Liver (tissue), 10 donors: Measurements from ENCODE around the gene PSPC1. TPM values are rescaled to one million over a fixed set of nuclear protein-coding genes. Genes with fewer than 3 reads are reported as not detected.

Experiments
- DNase-seq: peaks from one replicate; pipeline ENCODE4 v3.0.0-alpha.2; 2017; ENCODE audit warnings: low spot score
- H3K27ac ChIP-seq, 2 donors: one replicate each; pipeline ENCODE4 v1.7.0; 2013; ENCODE audit warnings: inconsistent platforms in 2 of 2, low read length in 2 of 2, control low read depth in 1 of 2, low read depth in 1 of 2, mild to moderate bottlenecking in 1 of 2
- H3K27me3 ChIP-seq, 4 donors: one replicate each; pipeline versions ENCODE4 v1.6.1 to v1.7.0; 2013; ENCODE audit warnings: low read length in 3 of 4, inconsistent platforms in 1 of 4, mild to moderate bottlenecking in 1 of 4, moderate library complexity in 1 of 4; ENCODE audit not compliant: control insufficient read depth in 4 of 4, insufficient read depth in 4 of 4
- H3K36me3 ChIP-seq, 4 donors: one replicate each; pipeline versions ENCODE4 v1.6.1 to v1.7.0; 2013; ENCODE audit warnings: low read length in 3 of 4, mild to moderate bottlenecking in 3 of 4, low read depth in 1 of 4, moderate library complexity in 1 of 4; ENCODE audit not compliant: control insufficient read depth in 4 of 4, insufficient read depth in 3 of 4
- H3K4me1 ChIP-seq, 4 donors: one replicate each; pipeline versions ENCODE4 v1.6.1 to v1.7.0; 2013; ENCODE audit warnings: low read length in 3 of 4, mild to moderate bottlenecking in 3 of 4, moderate library complexity in 1 of 4; ENCODE audit not compliant: control insufficient read depth in 4 of 4, insufficient read depth in 4 of 4
- H3K4me3 ChIP-seq, 3 donors: one replicate each; pipeline versions ENCODE4 v1.6.1 to v1.7.0; 2013; ENCODE audit warnings: low read length in 3 of 3, control low read depth in 1 of 3, low read depth in 1 of 3, mild to moderate bottlenecking in 1 of 3
- H3K9ac ChIP-seq, 2 donors: one replicate each; pipeline ENCODE4 v1.7.0; 2013; ENCODE audit warnings: low read length in 2 of 2, mild to moderate bottlenecking in 2 of 2, moderate library complexity in 2 of 2, control low read depth in 1 of 2, low read depth in 1 of 2
- H3K9me3 ChIP-seq, 4 donors: one replicate each; pipeline versions ENCODE4 v1.6.1 to v1.7.0; 2013; ENCODE audit warnings: low read length in 3 of 4; ENCODE audit not compliant: control insufficient read depth in 4 of 4
- ATF3 ChIP-seq: IDR thresholded peaks from 2 replicates; pipeline ENCODE4 v1.6.1; 2016; ENCODE audit warnings: antibody characterized with exemption
- FOXA2 ChIP-seq: IDR thresholded peaks from 2 replicates; pipeline ENCODE4 v1.6.1; 2016; ENCODE audit warnings: antibody characterized with exemption
- WGBS: extraction: QIAGEN DNeasy Blood & Tissue Kit; methylation state at CpG from one replicate; pipeline ENCODE4 v1.1.7; 2013; 5-methylcytosine and 5-hydroxymethylcytosine counted together
- polyA plus RNA-seq, 2 donors: library from polyadenylated mRNA; stranded (reverse) in 1 of 2; unstranded in 1 of 2; fragments of 200-250 nt in 1 of 2; fragments of >200 nt in 1 of 2; fragmentation: Nextera tagmentation in 1 of 2; extraction: Ambion mirVana in 1 of 2; gene quantifications; one replicate each; pipeline versions ENCODE4 v1.2.1 to v1.2.3, GENCODE V29; 2013 to 2015
- small RNA-seq: library from RNA; depleted of rRNA; stranded (forward); fragments of <200 nt; gene quantifications from one replicate; pipeline ENCODE3, GENCODE V24; 2014
- total RNA-seq, 2 donors: library from RNA; depleted of rRNA; stranded (reverse); fragments of >200 nt; gene quantifications; one replicate each; pipeline ENCODE4 v1.2.3, GENCODE V29; 2014
- TF ChIP-seq, protein P1 (sequence below): IDR thresholded peaks from 2 replicates; pipeline ENCODE4 v1.6.1; 2016; ENCODE audit warnings: antibody characterized with exemption, mild to moderate bottlenecking
- donor health status: healthy.
- donor health status: healthy.
- donor health status: healthy.
- donor health status: healthy.
- donor health status: healthy.

PSPC1 gene
- total and polyA plus RNA-seq, 4 donors, result 7.8 to 38.2 (median 20.1) TPM

DNA sequence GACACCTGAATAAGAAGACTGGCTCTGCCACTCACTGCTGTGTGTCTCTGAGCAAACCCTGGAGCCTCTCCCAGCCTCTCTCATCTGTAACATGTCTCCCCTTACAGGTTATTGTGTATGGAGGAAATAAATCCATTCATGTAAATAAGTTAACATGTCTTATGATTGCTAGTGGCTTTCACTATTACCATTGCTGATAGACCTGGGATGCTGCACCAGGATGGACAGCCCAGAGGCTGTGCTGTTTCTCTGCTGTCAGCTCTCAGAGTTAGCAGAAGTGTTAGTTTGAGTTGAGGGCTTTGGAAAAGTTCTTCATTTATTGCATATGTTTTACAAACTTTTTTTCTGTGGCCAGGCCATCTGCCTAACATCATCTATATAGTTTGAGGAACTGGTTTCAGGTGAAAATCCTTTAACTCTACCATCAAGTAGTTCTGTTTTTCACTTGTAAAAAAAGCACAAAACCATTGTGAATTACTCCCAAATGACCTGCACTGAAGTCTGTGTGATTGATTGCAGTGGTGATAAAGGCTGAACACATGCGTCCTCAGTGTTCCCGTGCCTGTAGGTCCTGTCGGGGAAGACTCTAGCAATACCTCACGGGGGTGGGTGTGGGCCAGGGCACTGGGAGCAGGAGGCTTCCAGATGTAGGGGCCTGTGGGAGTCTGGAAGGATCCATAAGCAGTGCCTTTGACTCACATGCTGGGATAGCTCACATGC lies 124.7 kb downstream of the PSPC1 start:
- Histone ChIP-seq H3K9me3 (no peaks in the 10 kb centered on the region), H3K9ac (no peak overlapping the region), H3K27me3 (no peaks in the 10 kb centered on the region), H3K4me1 (no peaks in the 10 kb centered on the region), H3K4me3 (no peak overlapping the region), H3K27ac (no peak overlapping the region), H3K36me3 (peaks cover 12 to 30% (median 16%) of the 10 kb centered on the region in 4 donors)
- WGBS, result 65% methylated on average over 4 of the region's 4 CpGs
- no peak for DNase-seq
- no peak for TF ChIP-seq FOXA2
- TF ChIP-seq, protein P1, sequence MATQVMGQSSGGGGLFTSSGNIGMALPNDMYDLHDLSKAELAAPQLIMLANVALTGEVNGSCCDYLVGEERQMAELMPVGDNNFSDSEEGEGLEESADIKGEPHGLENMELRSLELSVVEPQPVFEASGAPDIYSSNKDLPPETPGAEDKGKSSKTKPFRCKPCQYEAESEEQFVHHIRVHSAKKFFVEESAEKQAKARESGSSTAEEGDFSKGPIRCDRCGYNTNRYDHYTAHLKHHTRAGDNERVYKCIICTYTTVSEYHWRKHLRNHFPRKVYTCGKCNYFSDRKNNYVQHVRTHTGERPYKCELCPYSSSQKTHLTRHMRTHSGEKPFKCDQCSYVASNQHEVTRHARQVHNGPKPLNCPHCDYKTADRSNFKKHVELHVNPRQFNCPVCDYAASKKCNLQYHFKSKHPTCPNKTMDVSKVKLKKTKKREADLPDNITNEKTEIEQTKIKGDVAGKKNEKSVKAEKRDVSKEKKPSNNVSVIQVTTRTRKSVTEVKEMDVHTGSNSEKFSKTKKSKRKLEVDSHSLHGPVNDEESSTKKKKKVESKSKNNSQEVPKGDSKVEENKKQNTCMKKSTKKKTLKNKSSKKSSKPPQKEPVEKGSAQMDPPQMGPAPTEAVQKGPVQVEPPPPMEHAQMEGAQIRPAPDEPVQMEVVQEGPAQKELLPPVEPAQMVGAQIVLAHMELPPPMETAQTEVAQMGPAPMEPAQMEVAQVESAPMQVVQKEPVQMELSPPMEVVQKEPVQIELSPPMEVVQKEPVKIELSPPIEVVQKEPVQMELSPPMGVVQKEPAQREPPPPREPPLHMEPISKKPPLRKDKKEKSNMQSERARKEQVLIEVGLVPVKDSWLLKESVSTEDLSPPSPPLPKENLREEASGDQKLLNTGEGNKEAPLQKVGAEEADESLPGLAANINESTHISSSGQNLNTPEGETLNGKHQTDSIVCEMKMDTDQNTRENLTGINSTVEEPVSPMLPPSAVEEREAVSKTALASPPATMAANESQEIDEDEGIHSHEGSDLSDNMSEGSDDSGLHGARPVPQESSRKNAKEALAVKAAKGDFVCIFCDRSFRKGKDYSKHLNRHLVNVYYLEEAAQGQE, result no peak
- no peak for TF ChIP-seq ATF3

Small RNAs within 50 kb of the gene (small RNA-seq; reads per million reads assigned to genes)
- 0.11 reads per million for gene RN7SL166P

Other genes with a start within 250 kb of the PSPC1 start
- gene TPTE2, start 221.4 kb downstream of the PSPC1 start, total RNA-seq, result not detected
- not detected for gene TPTE2, start 221.4 kb downstream of the PSPC1 start, polyA plus RNA-seq
- gene MPHOSPH8, start 149.3 kb downstream of the PSPC1 start, total RNA-seq, result 10 to 100 TPM; 13.3 to 14.2 TPM
- 10 to 100 TPM in 1 of 2 donors, 1 to 10 TPM in 1; 8.4 to 11.4 TPM for gene MPHOSPH8, start 149.3 kb downstream of the PSPC1 start, polyA plus RNA-seq
- 1 to 10 TPM; 6.9 to 8.1 TPM for gene ZMYM5, start 80.7 kb upstream of the PSPC1 start, total RNA-seq
- gene ZMYM5, start 80.7 kb upstream of the PSPC1 start, polyA plus RNA-seq, result 1 to 10 TPM; 2.6 to 4.9 TPM
- 10 to 100 TPM; 24.1 to 40.8 TPM for gene ZMYM2, start 175.8 kb upstream of the PSPC1 start, total RNA-seq
- 10 to 100 TPM in 1 of 2 donors, 1 to 10 TPM in 1; 8.7 to 12.8 TPM for gene ZMYM2, start 175.8 kb upstream of the PSPC1 start, polyA plus RNA-seq